Measurements from ENCODE around the gene ARFIP1.

ARFIP1 gene

DNA sequence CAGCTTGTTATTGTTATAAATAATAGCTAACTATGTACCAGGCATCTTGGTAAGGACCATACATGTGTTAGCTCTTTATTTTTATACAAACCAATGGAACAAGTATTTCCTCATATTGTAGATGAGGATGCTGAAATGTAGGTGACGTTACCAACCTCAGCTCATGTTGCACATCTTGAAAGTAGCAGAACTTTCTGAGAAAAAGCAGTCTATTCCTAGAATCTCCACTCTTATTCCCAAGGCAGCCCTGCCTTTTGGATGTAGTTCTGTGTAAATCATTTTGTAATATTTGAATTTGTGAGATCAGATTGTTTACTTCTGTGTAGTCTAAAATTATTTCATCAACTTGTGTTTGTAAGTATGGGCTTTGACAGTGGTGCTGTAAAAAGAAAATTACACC lies 161.7 kb downstream of the ARFIP1 start:
- DNase-seq: no peak

DNA sequence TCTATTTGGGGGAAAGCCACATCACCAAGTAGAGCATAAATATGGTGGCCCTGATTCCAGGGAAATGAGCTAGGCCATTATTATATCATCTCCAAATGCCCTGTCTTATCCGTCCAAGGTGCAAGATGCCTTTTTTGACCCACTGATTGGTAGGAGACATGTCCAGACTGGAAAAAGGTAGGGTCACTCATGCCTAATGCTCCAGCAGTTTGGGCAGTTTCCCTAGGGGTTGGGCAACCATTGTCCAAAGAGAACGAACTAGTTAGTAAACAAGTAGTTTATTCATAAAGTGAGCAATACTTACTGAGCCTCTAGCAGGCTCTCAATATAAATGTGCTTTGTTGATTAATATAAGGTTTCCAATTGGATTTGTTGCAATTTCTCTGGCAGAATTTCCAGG lies 162.6 kb downstream of the ARFIP1 start:
- no peak for DNase-seq

GRCh38 chr4:152943672-152944071 lies 163.9 kb downstream of the ARFIP1 start:
- no peak for DNase-seq

GRCh38 chr4:152944666-152945320 lies 165.0 kb downstream of the ARFIP1 start:
- DNase-seq: no peak

GRCh38 chr4:152945639-152946038 lies 165.9 kb downstream of the ARFIP1 start:
- no peak for DNase-seq

DNA sequence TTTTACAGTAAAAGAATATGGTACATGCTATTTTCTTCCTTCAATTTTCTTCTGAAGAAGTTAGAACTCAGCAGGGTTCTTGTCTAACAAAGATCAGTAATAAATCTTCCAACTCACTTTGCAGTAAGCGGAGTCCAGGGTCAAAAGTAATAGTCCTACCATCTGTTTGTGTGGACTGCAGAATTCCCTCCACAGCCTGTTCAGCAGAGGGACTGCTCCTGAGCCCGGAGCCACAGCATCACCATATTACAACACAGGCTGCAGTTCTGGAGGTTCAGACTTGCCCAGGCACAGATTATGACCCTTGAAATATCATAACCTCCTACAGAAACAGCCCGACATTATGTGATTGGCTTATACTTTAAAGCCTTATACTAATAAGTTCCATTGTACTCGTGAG lies 166.7 kb downstream of the ARFIP1 start:
- DNase-seq: peak in 1 of 2 experiments; percentile 14

- no peak for DNase-seq
Measured at GRCh38 chr4:152947311-152947710, 167.6 kb downstream of the ARFIP1 start.

GRCh38 chr4:152949930-152950329 lies 170.2 kb downstream of the ARFIP1 start:
- DNase-seq: no peak

DNA sequence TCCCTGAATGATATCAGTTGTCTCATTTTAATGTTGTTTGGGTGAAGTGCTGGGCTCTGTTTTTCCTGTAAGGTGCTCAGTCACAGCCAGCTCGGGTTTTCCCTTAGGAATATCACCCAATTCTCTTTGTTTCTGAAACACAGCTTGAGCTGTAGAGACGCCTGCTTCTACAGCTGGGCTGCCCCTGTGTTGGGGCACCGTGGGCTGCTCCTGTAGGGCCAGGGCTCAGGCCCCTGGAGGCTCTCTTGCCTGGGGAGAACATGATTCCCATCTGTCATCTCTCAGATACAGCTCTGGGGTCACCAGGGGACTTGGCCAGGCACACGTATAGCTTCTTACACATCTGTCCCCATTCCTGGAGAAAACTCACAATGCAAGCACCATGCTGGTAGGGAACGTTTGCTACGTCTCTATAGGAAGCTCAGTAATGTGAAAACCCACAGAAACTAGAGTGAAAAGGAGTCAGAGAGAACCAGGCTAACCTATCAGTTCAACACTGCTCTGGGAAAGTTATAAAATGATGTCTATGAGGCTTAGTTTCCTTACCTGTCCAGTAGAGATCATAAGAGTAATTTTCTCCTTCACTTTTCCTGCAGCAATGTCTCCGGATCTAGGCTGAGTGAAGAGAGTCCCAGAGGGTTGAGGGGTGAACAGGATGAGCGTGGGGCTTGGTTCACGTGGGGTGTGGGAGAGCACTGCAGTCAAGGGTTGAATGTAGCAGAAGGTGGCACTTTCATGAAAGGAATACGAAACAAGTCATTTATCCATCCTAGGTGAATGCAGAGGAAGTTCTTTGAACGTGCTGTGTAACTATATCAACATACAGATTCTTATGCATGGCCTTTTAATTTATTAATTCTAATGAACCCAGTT lies 170.9 kb downstream of the ARFIP1 start:
- DNase-seq: peak in 1 of 2 experiments; percentile 32

GRCh38 chr4:152951348-152951747 lies 171.6 kb downstream of the ARFIP1 start:
- DNase-seq: no peak

DNA sequence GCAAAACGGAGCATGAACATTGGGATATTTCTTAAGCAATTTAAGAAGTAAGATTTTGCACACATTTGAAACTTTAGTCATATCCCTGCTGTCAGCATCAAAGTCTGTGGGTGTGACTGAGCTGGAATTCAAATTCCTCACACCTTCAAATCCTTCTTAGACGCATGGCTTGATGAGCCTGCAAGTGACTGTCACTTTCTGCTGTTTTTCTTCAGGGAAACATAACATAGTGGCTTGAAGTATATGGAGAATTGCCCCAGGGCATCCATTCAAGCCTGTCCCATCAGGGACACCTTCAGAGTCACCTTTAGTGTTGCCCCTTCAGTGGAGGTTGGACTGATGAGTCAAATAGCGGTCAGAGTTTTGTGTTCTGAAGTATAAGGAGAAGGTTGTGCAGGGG lies 173.8 kb downstream of the ARFIP1 start:
- DNase-seq: no peak

DNA sequence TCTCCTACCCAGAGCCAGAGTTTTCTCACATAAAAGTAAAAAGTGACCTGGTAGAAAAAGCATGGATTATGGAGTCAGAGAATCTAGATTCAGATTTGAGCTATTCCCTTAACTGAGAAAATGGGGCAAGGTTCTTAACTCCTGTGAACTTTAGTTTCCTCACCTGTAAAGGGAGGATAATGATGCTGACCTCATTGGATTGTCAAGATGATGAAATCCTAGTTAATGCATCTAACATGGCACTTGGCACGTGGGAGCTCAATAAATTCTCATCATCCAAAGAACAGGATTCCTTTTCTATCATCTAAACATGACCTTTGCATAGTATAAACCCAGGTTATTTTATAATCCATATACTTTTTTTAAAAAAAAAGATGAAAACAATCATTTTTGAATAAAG lies 175.0 kb downstream of the ARFIP1 start:
- no peak for DNase-seq

DNA sequence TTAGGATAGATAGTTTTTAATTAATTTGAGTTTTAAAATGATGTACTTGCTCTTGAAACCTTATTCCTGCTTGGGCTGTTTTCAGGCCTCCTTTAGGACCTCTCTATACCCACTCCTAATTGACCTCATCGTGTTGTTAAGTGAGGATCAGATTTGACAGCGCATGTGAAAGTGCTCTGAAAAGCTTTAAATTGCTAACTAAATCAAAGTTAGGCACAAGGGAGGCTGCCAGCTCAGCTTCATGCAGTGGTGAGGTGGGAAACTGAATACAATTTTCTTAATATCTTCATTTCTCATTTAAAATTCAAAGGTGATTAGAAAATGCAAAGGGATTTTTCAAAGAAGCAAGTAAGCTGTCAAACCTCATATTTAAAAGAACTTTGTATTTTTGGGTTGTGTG lies 176.4 kb downstream of the ARFIP1 start:
- DNase-seq: no peak

- no peak for DNase-seq
Measured at GRCh38 chr4:152956650-152957436, 177.1 kb downstream of the ARFIP1 start.

GRCh38 chr4:152957437-152958171 lies 177.8 kb downstream of the ARFIP1 start:
- DNase-seq: no peak

DNA sequence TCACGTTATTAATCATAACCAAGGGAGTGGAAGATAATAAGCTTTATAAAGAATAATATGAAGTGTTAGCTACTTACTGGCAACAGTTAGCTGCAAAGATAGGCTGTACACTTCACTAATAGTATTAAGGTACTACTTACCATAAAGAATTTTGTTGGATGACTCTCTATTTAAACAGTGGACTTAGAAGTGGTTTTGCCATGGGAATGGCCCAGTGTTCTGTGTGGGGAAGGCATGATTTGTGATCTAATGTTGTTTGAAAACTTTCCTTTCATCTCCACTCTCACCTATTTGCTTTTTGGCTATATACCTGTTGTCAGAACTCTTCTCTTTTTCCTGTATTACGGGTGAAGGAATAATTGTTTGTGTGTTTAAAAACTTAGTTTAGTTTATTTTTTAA lies 179.3 kb downstream of the ARFIP1 start:
- DNase-seq: no peak

- DNase-seq: no peak
Measured at GRCh38 chr4:152960082-152960481, 180.3 kb downstream of the ARFIP1 start.

DNA sequence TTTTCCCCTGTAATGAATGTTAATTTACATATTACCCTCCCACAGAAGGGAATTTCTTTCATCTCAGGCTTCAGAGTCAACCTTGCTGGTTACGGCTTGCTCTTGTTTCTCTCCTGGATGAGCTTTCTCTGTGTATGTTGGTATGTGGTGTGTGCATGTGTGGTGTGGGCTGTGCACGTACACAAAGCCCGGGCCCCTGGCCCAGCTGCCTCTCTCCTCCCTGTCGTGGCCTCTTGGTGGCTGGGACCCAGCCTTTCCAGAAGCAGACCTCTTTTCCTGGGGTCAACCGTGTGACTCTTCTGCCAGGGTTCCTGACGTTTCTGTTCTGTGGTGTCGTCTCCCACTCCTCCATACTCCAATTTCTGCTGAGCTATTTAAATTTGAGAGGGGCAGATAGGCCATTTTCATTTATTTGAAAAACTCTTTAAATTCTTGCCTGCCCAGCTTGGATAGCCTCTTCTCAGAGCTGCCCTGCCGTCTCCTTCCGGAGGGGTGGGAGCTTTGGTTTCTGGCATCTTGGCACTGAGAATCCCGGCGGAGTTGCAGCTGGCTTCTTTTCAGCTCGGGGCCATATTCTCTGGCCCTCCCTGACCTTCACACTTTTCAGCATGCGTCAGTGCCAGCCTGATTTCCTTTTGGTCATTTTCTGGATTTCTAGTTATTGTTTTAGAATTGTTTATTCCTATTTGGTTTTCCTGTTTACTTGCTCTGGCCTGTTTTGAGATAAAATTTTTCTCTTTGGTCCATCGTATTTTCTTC lies 181.4 kb downstream of the ARFIP1 start:
- DNase-seq: no peak

GRCh38 chr4:152961773-152962115 lies 182.0 kb downstream of the ARFIP1 start:
- no peak for DNase-seq
